ENCODE measurements around the gene TBPL1. TPM values are rescaled to one million over a fixed set of nuclear protein-coding genes. Genes with fewer than 3 reads are reported as not detected.

TBPL1 gene
- total and polyA plus RNA-seq, 2 of the 13 experiments (the other 11 are each of a cell fraction or from before 2014, with no cell fraction given), result 25.3 to 39.3 TPM

GRCh38 chr6:133952815-133953633, at the start of gene TBPL1 (continued):
- TF ChIP-seq RBM39 (IDR thresholded peaks at IDR 0.05; ENCODE audit: low read depth, low read length, poor library complexity, severe bottlenecking) (peak; percentile 85), ZNF331 (CRISPR knock-in tag; IDR thresholded peaks at IDR 0.05) (peak; percentile 89), NBN (conservative IDR thresholded peaks at IDR 0.05) (no peak), HDAC6 (IDR thresholded peaks at IDR 0.05; ENCODE audit: low read depth, low read length) (no peak), SP1 (IDR thresholded peaks at IDR 0.05) (no peak), SP1 (CRISPR knock-in tag; IDR thresholded peaks at IDR 0.05) (peak; percentile 50), ZNF264 (CRISPR knock-in tag; IDR thresholded peaks at IDR 0.05) (peak; percentile 42; the same call in 1 of the 2 replicates), HIC2 (CRISPR knock-in tag; IDR thresholded peaks at IDR 0.05; ENCODE audit: low read depth) (peak; percentile 36; the same call in 1 of the 2 replicates), ZNF737 (CRISPR knock-in tag; IDR thresholded peaks at IDR 0.05; ENCODE audit: borderline replicate concordance) (no peak), YEATS4 (CRISPR knock-in tag; IDR thresholded peaks at IDR 0.05; ENCODE audit: borderline replicate concordance) (peak; percentile 72; the same call in 1 of the 2 replicates), ARNTL (CRISPR knock-in tag; IDR thresholded peaks at IDR 0.05) (no peak), ZSCAN21 (CRISPR knock-in tag; IDR thresholded peaks at IDR 0.05; ENCODE audit: borderline replicate concordance) (peak; percentile 43; the same call in 1 of the 2 replicates), JUND (CRISPR knock-in tag; IDR thresholded peaks at IDR 0.05) (no peak), ZNF780A (CRISPR knock-in tag; IDR thresholded peaks at IDR 0.05) (no peak), TBX2 (CRISPR knock-in tag; IDR thresholded peaks at IDR 0.05; ENCODE audit: borderline replicate concordance) (peak; percentile 88), ZBTB7A (CRISPR knock-in tag; IDR thresholded peaks at IDR 0.05) (no peak), ZBTB1 (CRISPR knock-in tag; IDR thresholded peaks at IDR 0.05; ENCODE audit: borderline replicate concordance) (no peak; the same call in 1 of the 2 replicates), ZNF589 (CRISPR knock-in tag; conservative IDR thresholded peaks at IDR 0.05) (peak; percentile 68; the same call in 1 of the 2 replicates), ZNF142 (CRISPR knock-in tag; IDR thresholded peaks at IDR 0.05) (no peak; the same call in 1 of the 2 replicates), PBX2 (CRISPR knock-in tag; IDR thresholded peaks at IDR 0.05) (no peak)
